HL-60 (cell line): ENCODE measurements around the gene SMAD9.

ENCODE experiments used
- DNase-seq, 2 experiments: peaks; one replicate each; pipeline ENCODE4 v3.0.0-alpha.2; 2010 to 2020; ENCODE audit warnings: low read depth in 1 of 2, low spot score in 1 of 2
- H3K27ac ChIP-seq: fragments of 250-450 bp; sonication (Bioruptor Pico); replicated peaks from 2 replicates; pipeline ENCODE4 v1.5.1; 2020; ENCODE audit warnings: mild to moderate bottlenecking, moderate library complexity
- H3K27me3 ChIP-seq: fragments of 250-450 bp; sonication (Bioruptor Pico); 2 replicates; pipeline ENCODE4 v1.5.1; 2021; ENCODE audit warnings: mild to moderate bottlenecking, moderate library complexity; ENCODE audit not compliant: insufficient read depth, poor library complexity, severe bottlenecking
- H3K4me3 ChIP-seq: replicated peaks from 2 replicates; pipeline ENCODE4 v1.5.1; 2011; ENCODE audit warnings: mild to moderate bottlenecking, control low read depth, low read length; ENCODE audit not compliant: insufficient read depth
- GABPA ChIP-seq: IDR thresholded peaks from 2 replicates; pipeline ENCODE4 v1.6.1; 2012; ENCODE audit warnings: low read depth
- POLR2AphosphoS5 ChIP-seq: IDR thresholded peaks from 2 replicates; pipeline ENCODE4 v1.6.1; 2012; ENCODE audit warnings: low read depth
- SPI1 ChIP-seq: IDR thresholded peaks from 2 replicates; pipeline ENCODE4 v1.6.1; 2012; ENCODE audit warnings: low read depth, mild to moderate bottlenecking, borderline replicate concordance
- TF ChIP-seq, protein P1 (sequence below): IDR thresholded peaks from one replicate; pipeline ENCODE4 v1.5.1; 2011; ENCODE audit warnings: low read length, control low read depth, inconsistent platforms; ENCODE audit not compliant: insufficient read depth
- TF ChIP-seq, protein P2 (sequence below): IDR thresholded peaks from 2 replicates; pipeline ENCODE4 v1.6.1; 2012; ENCODE audit warnings: low read depth; ENCODE audit not compliant: insufficient replicate concordance

The SMAD9 gene

DNA sequence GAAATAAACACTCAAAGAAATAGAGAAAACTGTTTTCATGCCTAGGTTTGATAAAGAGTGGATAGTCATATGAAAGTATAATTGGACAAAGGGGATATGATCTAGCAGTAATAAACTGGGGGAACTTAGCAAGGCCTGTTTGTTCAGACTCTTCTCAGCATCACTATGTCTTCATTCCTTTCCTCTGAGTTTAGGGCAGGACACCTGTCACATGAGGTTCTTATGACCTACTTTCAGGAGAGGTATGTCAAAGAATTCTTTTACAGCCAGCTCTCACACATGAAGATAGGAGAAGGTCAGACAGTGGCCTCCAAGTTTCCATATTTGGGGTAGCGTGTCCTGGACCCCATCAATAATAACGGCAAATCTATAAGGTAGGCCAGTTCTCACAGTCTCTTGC is 112.4 kb downstream of the SMAD9 start:
- no peak for TF ChIP-seq POLR2AphosphoS5
- no peak for DNase-seq
- Histone ChIP-seq H3K27ac (no peak overlapping the region), H3K27me3 (peaks cover 2% of the 10 kb centered on the region), H3K4me3 (no peak overlapping the region)

DNA sequence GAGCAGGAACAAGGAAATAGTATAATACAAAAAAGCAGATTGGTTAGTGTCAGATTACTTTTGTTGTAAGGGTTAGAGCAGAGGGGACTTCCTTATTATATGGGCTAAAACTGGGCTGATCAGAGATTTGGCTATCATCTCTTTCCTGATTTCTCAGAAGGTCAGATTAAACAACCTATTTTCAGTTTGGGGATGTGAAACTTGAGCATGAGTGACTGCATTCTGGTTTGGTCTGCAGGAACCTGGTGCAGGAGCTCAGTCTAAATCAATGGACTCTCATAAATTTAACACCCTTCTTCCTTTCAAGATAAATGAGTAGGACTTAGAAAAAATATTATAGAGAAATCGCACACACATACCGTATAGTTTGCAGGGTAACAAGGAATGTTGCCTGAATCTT is 113.9 kb downstream of the SMAD9 start:
- no peak for DNase-seq
- H3K27me3 ChIP-seq: peaks cover 2% of the 10 kb centered on the region
- TF ChIP-seq SPI1: no peak
- H3K4me3 ChIP-seq: no peak overlapping the region
- no peak overlapping the region for H3K27ac ChIP-seq

DNA sequence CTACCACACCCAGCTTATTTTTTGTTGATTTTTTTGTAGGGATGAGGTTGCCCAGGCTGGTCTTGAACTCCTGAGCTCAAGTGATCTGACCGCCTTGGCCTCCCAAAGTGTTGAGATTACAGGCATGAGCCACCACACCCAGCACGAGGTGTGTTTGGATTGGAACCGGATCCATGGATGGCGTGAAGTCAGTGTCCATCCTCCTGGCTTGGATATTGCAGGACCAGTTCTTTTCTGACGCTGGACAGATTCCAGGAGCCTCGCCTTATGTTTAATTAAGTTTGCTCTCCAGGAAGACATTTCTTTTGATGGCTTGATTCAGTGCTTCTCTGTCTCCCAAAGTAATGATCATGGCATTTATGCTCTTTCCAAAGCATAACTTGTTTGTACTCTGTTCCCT is 115.5 kb downstream of the SMAD9 start:
- TF ChIP-seq POLR2AphosphoS5 (no peak), SPI1 (no peak), GABPA (no peak)
- TF ChIP-seq, protein P1, sequence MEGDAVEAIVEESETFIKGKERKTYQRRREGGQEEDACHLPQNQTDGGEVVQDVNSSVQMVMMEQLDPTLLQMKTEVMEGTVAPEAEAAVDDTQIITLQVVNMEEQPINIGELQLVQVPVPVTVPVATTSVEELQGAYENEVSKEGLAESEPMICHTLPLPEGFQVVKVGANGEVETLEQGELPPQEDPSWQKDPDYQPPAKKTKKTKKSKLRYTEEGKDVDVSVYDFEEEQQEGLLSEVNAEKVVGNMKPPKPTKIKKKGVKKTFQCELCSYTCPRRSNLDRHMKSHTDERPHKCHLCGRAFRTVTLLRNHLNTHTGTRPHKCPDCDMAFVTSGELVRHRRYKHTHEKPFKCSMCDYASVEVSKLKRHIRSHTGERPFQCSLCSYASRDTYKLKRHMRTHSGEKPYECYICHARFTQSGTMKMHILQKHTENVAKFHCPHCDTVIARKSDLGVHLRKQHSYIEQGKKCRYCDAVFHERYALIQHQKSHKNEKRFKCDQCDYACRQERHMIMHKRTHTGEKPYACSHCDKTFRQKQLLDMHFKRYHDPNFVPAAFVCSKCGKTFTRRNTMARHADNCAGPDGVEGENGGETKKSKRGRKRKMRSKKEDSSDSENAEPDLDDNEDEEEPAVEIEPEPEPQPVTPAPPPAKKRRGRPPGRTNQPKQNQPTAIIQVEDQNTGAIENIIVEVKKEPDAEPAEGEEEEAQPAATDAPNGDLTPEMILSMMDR: no peak
- TF ChIP-seq, protein P2, sequence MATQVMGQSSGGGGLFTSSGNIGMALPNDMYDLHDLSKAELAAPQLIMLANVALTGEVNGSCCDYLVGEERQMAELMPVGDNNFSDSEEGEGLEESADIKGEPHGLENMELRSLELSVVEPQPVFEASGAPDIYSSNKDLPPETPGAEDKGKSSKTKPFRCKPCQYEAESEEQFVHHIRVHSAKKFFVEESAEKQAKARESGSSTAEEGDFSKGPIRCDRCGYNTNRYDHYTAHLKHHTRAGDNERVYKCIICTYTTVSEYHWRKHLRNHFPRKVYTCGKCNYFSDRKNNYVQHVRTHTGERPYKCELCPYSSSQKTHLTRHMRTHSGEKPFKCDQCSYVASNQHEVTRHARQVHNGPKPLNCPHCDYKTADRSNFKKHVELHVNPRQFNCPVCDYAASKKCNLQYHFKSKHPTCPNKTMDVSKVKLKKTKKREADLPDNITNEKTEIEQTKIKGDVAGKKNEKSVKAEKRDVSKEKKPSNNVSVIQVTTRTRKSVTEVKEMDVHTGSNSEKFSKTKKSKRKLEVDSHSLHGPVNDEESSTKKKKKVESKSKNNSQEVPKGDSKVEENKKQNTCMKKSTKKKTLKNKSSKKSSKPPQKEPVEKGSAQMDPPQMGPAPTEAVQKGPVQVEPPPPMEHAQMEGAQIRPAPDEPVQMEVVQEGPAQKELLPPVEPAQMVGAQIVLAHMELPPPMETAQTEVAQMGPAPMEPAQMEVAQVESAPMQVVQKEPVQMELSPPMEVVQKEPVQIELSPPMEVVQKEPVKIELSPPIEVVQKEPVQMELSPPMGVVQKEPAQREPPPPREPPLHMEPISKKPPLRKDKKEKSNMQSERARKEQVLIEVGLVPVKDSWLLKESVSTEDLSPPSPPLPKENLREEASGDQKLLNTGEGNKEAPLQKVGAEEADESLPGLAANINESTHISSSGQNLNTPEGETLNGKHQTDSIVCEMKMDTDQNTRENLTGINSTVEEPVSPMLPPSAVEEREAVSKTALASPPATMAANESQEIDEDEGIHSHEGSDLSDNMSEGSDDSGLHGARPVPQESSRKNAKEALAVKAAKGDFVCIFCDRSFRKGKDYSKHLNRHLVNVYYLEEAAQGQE: no peak
- peaks cover 2% of the 10 kb centered on the region for H3K27me3 ChIP-seq
- H3K27ac ChIP-seq: no peak overlapping the region
- no peak overlapping the region for H3K4me3 ChIP-seq
- DNase-seq: no peak

DNA sequence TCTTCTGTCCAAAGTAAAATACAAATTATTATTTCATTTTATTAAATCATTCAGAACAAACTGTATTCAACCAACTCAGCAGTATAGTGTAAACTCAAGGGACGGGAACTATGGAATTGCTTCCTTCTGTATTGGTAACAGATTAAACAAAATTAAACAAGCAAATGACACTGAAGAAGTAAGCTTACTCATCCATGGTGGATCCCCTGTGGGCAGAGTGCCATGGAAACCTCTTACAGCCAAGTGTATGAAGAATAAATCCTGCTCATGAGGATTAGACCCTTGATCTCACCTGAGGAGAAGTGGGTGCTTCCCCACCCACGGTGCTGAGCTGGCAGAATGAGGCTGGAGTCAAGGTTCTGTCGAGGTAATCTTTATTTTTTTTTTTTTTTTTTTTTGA is 119.0 kb downstream of the SMAD9 start:
- Histone ChIP-seq H3K4me3 (no peak overlapping the region), H3K27ac (no peak overlapping the region), H3K27me3 (no peaks in the 10 kb centered on the region)
- DNase-seq: no peak
- no peak for TF ChIP-seq SPI1
- TF ChIP-seq, protein P1: no peak
- TF ChIP-seq, protein P2: no peak
- TF ChIP-seq GABPA: no peak
- TF ChIP-seq POLR2AphosphoS5: no peak

DNA sequence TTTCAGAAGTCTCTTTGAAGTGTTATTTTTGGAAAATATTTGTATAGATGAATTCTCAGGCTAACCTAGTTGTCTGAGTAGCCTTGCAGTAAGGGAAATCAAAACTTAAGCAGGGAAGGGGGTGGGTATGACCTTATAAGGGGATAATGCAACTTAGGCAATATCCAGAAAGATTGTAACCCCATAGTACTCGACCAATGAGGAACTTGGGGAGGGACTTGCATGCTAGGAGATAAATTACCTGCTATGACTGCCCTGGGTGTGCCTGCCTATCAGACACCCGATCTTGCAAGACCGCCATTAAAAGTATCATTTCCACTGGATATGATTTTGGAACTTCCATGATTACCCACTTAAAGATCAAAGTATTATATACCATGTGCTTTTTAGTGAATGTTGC is 124.0 kb downstream of the SMAD9 start:
- Histone ChIP-seq H3K4me3 (no peak overlapping the region), H3K27me3 (no peaks in the 10 kb centered on the region), H3K27ac (no peak overlapping the region)
- TF ChIP-seq GABPA (no peak), SPI1 (no peak), POLR2AphosphoS5 (no peak)
- TF ChIP-seq, protein P1: no peak
- TF ChIP-seq, protein P2: no peak
- no peak for DNase-seq
